GM19467 (cell line): ENCODE results near the gene KLK13.

ENCODE experiments used
- ATAC-seq: cut with Tn5 transposase; IDR thresholded peaks from one replicate; pipeline ENCODE4 v1.9.1; 2021; ENCODE audit warnings: mild to moderate bottlenecking, moderate library complexity; ENCODE audit not compliant: unreplicated experiment

KLK13 gene, protein sequence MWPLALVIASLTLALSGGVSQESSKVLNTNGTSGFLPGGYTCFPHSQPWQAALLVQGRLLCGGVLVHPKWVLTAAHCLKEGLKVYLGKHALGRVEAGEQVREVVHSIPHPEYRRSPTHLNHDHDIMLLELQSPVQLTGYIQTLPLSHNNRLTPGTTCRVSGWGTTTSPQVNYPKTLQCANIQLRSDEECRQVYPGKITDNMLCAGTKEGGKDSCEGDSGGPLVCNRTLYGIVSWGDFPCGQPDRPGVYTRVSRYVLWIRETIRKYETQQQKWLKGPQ

DNA sequence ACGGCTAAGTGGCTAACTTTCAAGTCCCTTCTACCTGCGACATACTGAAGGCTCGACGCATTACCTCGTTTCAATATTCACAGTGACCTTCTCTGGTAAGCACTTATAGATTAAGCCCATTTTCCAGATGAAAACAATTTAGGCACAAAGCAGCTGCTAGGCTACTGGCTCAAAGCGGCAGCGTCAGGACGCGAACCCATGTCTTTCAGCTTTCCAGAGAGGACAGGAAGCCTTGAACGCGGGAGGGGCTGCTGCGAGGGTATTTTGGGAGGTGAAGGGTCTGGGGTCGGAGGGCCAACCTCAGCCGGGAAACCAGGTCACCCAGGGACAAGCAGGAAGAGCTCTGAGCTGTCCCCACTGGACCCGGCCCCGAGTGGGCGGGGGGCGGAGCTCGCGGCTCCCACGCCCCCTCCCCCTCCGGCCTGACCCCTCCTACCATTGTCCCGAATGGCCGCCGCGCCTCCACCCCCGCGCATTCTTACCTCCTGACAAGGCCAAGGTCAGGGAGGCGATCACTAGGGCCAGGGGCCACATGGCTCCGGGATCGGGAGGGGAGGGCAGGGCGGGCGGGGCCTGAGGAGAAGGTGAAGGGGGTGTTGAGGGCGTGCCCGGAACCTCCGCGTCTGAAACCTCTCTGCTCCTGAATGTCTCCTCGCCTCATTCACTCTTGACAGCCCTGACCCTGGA lies at the start of gene KLK13:
Gene KLK13 (minus strand): TSS at position 559 of the 687 bp plus-strand sequence. CDS start 25 bp downstream, at position 534.
- ATAC-seq = no peak

- ATAC-seq = no peak
These were observed 49.3 kb upstream of the KLK13 start for GRCh38 chr19:51114087-51114729.

DNA sequence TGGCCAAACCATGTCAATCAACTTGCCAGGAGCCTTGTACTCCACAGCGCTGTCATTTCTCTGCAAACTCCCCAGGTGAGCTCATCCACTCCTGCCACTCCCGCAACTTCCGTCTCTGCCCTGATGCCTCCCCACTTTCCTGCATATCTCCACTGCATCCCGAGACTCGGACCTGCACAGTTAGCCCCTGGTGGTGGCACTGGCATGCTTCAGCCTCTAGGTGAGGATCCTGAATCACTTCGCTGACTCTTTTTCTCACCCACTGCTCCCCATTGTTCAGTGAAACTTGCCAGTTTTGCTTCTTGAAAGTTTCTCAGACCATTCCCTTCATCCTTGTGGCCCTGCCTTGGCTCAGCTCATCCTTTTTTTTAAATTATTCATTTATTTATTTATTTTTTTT lies 46.7 kb upstream of the KLK13 start:
- no peak for ATAC-seq

DNA sequence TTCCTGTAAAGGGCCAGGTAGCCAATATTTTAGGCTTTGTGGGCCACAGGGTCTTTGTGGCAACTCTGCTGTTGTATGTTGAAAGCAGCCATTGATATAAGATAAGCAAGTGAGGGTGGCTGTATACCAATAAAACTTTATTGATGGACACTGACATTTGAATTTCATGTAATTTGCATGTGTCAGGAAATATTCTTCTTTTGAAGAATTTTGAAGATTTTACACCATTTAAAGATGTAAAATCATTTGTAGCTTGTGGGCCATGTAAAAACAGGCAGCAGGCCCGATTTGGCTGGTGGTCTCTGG lies 45.7 kb upstream of the KLK13 start:
- ATAC-seq = no peak

- peak; percentile 17 for ATAC-seq
These were observed 43.9 kb upstream of the KLK13 start for GRCh38 chr19:51108805-51109146.

DNA sequence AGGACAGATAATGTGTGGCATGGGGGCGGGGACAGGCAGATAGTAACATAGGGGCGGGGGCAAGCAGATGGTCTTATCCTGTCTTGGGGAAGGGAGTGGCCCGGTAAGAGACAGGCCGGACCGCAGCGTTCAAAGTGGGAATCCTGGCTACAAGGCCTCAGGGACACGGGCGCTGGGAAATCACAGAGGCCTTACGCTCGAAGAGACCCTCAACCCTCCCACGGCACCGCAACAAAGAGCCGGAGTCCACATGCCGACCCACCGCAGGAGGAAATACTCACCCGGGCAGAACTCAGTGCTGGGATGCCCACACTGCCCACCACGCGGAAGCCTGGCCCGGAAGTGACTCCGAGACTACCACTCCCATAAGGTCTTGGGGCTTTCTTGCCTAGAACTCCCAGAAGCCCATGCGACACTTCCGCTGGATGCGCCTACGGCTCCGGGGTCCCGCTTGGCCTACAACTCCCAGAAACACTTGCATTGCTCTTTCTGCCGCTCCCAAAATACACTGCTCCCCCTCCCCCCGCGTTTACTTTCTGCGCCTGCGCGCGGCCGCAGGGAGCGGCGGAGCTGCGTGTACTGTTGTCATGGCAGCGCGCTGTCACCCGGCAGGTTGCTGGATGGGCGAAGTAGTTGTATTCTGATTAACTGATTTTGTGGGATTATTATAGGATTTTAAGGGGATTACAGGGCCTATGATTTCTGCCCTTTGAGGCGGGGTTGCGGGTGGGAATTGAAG lies 43.3 kb upstream of the KLK13 start, which contains the start of gene CTU1:
Gene CTU1 (minus strand): TSS at position 344 of the 739 bp plus-strand sequence. CDS start 3,840 bp downstream, outside the sequence.
- ATAC-seq = peak; percentile 92

DNA sequence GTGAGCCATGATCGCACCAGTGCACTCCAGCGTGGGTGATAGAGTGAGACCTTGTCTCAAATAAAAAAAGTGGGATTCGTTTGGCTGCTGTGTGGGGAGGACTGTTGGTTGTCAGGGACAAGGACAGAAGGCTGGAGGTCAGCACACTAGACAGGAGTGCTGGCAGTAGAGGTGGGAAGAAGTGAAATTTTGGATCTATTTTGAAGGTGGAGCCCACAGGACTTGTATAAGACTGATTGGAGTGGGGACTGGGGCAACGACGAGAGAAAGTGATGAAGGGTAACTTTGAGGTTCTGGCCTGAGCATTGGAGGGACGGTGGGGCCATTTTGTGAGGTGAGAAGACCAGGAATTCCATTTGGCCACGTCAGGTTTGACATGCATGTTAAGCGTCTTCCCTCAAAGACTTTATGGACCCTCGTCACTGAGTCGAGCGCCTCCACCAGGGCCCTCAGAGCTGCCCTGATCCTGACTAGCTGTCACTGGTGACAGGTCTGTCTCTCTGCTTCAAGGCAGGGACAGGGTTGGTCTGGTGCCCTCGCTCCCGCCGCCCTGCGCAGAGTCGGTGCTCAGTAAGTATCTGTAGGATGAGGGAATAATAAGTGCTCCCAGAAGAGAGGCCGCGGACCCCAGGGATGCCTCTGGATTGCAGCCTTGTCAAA lies 42.6 kb upstream of the KLK13 start:
- ATAC-seq = no peak

GRCh38 chr19:51103926-51104341 lies 39.0 kb upstream of the KLK13 start:
- ATAC-seq = no peak

DNA sequence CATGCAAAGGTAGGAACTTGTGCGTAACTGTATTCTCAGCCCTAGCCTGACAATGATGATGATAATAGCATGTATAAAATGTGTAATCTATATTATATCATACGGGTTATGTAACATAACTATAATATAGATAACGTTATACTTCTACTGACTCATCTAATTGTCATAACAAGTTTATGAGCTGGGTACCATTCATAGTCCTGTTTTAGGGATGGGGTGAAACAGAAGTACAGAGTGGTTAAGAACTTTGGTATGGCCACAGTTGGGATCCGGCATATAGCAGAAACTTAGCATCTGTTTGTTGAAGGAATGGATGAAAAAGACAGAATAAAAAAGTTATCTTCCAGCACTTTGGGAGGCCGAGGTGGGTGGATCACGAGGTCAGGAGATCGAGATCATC lies 38.1 kb upstream of the KLK13 start:
- ATAC-seq = no peak

DNA sequence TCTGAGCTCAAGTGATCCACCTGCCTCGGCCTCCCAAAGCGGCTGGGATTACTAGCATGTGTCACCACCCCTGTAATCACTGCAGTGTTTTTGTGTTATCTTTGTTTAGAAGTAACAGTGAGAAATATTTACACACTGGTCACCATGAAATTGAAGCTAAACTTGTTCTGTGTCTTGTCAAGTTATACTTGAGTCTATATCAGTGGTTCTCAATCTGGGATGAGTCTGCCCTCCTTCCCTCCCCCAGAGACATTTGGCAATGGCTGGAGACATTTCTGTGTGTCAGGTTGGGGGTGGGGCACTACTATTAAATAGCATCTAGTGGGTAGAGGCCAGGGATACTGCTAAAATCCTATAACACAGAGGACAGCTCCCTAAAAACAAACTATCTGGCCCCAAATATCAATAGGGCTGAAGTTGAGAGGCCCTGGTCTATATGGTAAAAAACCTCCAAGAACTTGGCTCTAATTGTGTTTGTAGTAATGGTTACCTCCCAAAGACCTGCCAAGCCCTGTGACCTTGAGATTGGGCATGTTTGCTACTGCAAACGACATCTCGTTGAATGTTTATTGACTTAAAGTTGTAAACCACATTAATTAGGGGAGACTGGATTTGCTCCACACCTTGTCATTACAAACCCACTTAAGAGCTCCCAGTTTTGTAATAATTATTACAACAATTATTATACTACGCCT lies 36.4 kb upstream of the KLK13 start:
- no peak for ATAC-seq

DNA sequence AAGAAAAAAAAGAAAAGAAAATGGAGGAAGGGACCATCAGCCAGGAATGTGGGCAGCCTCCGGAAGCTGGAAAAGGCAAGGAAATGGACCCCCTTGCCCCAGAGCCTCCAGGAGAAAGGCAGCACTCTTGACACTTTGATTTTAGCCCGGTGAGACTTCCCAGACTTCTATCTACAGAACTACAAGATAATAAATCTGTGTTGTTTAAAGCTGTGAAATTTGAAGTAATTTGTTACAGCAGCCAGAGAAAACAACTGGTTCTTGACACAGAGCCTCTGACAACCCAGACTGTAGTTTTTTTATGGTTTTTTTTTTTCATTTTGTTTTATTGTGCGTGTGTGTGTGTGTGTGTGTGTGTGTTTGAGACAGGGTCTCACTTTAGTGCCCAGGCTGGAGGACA lies 35.7 kb upstream of the KLK13 start:
- no peak for ATAC-seq

DNA sequence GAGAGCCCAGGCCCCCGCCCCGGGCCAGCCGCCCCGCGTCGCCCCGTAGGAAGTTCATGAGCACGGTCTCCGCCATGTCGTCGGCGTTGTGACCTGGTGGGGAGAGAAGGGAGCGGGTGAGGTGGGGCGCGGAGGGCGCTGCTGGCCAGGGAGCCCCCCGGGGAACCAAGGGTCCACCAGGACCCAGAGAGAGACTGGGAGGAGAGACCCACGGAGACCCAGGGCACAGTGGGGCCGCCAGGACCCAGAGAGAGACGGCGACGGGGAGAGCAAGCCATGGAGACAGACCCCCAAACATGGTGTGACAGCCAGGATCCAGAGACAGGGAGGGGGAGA lies 34.1 kb upstream of the KLK13 start:
- ATAC-seq = no peak

GRCh38 chr19:51098365-51099046 lies 33.6 kb upstream of the KLK13 start:
- ATAC-seq = no peak

GRCh38 chr19:51097796-51098195 lies 32.9 kb upstream of the KLK13 start:
- ATAC-seq = no peak

DNA sequence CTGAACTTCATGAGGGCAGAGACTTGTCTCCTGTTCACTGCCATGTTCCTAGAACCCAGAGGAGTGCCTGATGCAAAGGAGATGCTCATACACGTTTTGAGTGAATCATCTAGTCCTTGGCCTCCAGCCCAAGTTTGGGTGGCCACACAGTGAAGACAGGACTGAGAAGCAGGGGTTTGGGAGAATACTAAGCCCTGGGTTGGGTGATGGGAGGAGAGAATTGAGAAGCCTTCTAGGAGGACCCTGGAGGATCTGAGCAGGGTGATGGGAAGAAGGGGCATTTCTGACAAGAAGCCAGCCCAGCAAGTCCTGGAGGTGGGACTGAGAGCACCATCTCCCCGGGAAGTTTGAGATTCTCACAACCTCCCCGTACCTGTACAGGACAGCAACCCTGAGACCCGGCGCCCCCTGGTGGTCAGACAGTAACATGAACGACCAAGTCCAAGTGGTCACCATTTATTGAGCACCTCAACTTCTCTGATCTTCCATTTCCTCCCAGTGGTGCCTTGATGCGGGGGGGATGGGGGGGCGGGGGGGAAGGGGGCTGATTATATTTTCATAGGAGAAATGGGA lies 32.4 kb upstream of the KLK13 start:
- no peak for ATAC-seq

DNA sequence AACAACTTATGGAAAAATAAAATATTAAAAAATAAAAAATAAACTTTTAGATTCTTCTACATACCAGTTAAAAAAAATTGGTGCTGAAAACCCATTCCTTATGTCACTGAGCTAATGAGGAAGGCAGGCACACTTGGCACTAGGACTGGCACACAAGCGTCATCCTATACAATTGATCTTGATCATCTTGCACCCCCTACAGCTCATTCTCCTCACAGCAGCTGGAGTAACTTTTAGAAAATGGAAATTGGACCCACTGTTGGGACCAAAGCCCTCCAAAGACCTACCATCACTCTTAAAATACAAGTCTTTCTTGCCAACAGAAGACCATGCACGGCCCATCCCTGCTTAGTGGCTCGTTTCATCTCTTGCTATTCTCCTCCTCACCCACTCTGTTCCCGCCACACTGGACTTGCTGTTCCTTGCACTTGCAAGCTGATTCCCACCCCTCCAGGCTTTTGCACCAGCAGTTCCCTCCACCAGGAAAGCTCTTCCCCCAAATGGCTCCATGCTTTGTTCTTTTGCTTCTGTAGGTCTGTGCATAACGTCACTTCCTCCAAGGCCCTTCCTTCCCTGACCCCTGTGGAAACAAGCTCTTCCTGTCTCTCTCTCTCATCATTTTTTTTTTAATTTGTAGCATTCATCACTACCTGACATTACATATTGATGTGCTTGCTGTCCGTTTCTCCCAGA lies 31.7 kb upstream of the KLK13 start:
- no peak for ATAC-seq

- no peak for ATAC-seq
These were observed 29.9 kb upstream of the KLK13 start for GRCh38 chr19:51094696-51095279.

GRCh38 chr19:51093510-51094345 lies 28.8 kb upstream of the KLK13 start:
- ATAC-seq = no peak
